IPS-NIHi7 (cell line): ENCODE data around the gene CCDC195.

ENCODE experiments used
- DNase-seq: peaks from one replicate; pipeline ENCODE4 v3.0.0; 2012; ENCODE audit warnings: mixed read lengths; ENCODE audit errors: extremely low spot score

CCDC195 gene, protein sequence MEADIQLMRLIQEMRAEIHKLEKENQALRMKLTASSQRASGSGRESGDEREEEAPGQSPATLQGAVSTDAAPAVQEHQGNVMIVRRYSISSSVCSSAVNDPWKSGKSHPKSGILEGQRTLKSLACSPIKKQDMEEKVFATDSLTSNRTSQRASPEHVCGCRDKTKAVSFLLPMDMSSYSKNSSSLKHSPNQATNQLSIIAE

DNA sequence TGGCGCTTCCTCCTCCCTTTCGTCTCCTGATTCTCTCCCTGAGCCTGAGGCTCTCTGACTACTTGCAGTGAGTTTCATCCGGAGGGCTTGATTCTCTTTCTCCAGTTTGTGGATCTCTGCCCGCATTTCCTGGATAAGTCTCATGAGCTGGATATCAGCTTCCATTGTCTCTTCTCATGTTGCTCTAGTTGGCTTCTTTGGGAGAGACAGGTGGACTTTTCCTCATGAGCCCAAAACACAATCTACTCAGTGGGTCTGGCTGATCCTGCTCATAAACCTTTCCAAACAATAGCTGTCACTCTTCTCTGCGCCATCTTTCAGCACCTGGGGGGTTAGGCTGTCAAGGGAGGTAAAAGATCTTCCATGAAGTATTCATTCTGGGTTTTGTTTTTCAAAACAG, at the start of gene CCDC195:
TSS of gene CCDC195 (minus strand) at position 165 of the 400 bp plus-strand sequence. CDS start at position 165, 0 bp downstream.
- DNase-seq, result no peak

GRCh38 chr2:224764565-224765236, 48.5 kb upstream of the CCDC195 start:
- no peak for DNase-seq

DNA sequence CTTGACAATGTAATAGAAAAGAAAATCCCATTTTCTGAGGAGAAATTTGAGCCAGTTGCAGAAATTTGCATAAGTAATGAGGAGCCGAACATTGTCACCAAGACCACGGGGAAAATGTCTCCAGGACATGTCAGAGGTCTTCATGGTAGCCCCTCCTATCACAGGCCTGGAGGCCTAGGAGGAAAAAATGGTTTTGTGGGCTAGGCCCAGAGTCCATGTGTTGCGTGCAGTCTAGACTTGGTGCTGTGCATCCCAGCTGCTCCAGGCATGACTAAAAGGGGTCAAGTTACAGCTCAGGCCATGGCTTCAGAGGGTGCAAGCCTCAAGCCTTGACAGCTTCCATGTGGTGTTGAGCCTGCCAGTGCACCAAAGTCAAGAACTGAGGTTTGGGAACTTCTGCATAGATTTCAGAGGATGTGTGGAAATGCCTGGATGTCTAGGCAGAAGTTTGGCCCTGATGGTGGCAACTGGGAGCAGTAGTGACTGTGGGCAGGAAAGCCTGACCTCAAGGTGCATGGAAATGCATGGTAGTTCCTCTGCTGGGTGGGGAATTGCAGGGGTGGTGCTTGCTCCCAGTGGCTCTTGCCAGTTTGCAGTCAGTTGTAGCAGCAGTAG, 41.9 kb upstream of the CCDC195 start:
- no peak for DNase-seq

- no peak for DNase-seq
These were observed 37.8 kb upstream of the CCDC195 start for GRCh38 chr2:224753743-224754540.

DNA sequence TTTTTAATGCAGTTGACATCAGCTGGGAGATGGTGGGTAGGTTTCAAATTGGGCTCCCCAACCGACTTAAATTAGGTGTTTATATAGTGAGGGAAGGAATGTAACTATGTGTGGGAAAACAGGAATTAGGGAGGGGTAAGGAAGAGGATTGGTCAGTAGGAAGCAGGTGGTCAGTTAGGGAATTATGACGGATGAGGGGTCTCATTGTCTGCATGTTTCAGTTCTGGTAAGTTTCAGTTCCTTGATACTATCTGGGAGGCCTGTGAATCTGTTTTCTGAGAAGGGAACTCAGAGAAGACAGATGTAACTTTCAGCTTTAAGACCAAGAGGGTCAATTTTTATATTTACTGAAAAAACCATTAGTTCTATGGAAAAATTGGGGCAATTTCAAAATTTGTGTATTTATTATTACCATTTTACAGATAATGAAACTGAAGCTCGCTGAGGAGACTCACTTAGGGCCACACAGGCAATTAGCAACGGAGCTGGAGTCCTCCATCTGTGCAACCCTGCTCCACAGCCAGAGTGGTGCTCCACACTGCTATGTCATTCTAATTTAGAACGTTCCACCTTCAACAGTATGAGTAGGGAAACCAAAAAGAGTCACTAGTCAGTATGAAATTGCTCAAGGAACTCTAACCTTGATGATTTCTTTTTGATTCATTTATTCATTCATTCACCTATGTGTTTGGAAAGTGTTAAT, 36.0 kb upstream of the CCDC195 start:
- no peak for DNase-seq

- peak; percentile 42 for DNase-seq
These were observed 33.0 kb upstream of the CCDC195 start for GRCh38 chr2:224749136-224749535.

GRCh38 chr2:224747765-224748164, 31.6 kb upstream of the CCDC195 start:
- no peak for DNase-seq

GRCh38 chr2:224736227-224736626, 20.1 kb upstream of the CCDC195 start:
- no peak for DNase-seq

- DNase-seq, result no peak
These were observed 18.8 kb upstream of the CCDC195 start for GRCh38 chr2:224734949-224735348.

GRCh38 chr2:224731665-224732064, 15.5 kb upstream of the CCDC195 start:
- no peak for DNase-seq

DNA sequence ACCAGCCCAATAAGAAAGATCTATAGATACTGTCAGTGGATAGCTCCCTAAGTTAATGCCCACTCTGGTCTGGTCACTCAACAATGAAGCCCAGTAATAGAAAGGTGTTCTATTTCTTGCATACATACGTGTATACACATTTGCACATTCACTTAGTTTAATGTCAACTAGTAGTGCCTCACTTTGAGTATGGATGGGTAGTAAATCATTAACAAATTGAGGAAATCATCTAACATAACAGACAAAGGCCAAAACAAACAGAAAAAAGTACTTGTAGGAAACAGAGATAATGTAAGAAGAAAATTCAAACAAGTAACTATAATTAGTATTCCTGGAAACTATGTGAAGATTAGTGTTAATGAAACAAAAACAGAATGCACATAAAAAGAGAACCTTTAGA, 13.3 kb upstream of the CCDC195 start:
- DNase-seq, result no peak

DNA sequence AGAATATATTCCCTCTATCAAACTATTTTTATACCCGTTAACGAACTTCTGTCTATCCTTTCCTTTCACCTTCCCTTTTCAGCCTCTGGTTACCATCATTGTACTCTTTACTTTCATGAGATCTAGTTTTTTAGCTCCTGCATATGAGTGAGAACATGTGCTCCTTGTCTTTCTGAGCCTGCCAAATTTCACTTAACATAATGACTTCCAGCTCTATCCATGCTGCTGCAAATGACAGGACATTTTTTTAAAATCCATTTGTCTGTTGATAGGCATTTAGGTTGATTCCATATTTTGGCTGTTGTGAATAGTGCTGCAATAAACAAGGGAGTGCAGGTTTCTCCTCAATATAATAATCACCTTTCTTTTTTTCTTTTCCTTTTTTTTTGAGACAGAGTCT, 8.2 kb upstream of the CCDC195 start:
- no peak for DNase-seq

GRCh38 chr2:224723586-224724217, 7.5 kb upstream of the CCDC195 start:
- no peak for DNase-seq

DNA sequence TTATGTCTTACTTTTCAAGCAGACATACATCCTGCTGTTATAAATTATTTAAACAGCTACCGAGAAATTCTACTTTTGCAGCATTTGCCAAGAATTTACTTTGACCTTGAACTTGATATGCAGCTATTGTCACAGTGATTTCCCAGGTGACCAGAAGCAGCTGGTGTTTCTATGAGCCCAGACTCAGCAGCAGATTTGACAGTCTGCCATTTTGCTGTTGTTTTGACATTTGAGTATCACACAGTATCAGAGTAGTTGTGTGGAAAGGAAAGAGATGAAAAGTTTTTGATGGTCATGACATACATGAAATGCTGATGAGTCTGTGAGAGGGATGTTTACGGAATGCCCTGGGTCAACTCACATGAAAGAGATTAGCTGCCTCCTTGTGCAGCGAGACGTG, 6.6 kb upstream of the CCDC195 start:
- no peak for DNase-seq

DNA sequence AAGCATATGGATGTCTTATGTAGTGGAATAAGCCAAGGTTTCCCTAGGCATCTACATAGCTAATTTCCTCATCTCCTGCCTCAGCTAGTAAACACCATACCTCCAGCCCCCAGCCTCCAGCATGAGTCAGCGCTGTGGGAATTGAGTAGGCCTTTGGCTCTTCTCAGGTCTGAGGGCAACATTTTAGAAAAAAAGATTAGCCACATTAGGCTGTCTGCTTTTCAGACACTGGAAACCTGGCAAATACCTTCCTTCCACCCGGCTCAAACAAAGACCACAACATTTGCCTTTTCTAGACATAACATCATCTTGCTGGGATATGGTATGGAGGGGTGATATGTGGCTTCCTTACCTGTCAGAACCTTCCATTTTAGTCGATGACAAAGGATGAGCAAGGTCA, 6.1 kb upstream of the CCDC195 start:
- DNase-seq, result no peak

DNA sequence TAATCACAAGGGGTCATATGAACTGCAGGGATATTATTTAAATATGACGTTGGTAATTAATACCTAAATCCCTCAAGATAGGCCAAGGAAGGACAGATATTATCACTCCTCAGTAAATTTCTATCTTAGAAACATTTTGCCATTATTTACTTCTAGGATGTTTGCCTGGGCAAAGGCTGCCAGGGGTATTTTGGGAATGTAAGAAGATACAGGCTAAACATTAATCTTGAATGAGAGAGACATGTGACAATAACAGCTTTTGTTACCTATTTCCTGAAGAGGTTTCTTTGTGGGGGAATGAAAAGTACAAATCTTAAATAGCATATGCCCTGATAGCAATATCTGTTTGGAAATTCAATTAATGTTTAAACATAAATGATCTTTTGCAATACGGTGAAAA, 756 bp upstream of the CCDC195 start:
- DNase-seq, result no peak

DNA sequence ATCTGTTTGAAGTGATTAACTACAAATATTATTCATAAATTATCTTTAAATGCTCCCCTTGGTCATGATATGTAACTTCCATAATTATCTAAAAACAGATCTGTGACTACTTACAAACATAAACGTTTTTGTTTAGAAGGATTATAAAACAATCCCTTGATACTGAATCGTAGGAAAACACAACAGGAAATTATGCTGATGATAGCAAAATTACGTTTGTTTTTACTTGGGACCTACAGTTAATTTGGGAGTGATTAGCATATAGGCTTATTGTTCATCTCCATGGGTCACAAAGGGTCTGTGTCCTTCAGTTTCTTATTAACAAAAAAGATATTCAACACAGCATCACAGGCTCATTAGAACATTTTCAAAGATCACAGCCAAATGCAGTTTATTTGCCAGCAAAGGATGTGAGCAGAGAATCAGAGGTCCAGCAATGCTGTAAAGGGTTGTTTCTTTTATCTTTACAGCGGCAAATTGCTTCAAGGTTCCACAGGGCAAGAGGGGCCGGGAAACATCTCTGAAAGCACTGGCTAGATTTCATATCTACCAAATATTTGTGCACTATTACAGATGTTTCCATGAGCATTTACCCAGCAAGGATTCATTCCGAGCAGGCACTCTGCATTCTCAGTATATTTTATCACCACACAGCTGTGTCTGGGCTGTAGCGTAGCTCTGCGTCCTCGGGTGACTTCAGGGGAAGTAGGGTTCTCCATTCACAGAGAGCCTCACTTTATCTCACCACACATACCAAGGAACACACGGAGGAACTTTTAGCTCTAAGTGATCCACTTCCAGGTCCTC, 4.1 kb downstream of the CCDC195 start:
- DNase-seq, result no peak

GRCh38 chr2:224711381-224711780, 4.8 kb downstream of the CCDC195 start:
- DNase-seq, result no peak

- no peak for DNase-seq
These were observed 6.9 kb downstream of the CCDC195 start for GRCh38 chr2:224709301-224709700.

- DNase-seq, result no peak
These were observed 21.7 kb downstream of the CCDC195 start for GRCh38 chr2:224694502-224694901.
